ENCODE results near the gene VAC14. TPM values are rescaled to one million over a fixed set of nuclear protein-coding genes. Genes with fewer than 3 reads are reported as not detected.
"Not testable (repeated sequence)": the region's sequence is repeated elsewhere in the genome, so short reads cannot be mapped to it uniquely, and the experiment has no call there.

The VAC14 gene
- total RNA-seq, 1 experiment from 2014 or later, result 49.9 TPM

GRCh38 chr16:70644763-70645597 lies 156.0 kb downstream of the VAC14 start:
- H4K5ac ChIP-seq (ENCODE audit: insufficient read length, low read depth, low read length), result no peak overlapping the region
- H3T11ph ChIP-seq (ENCODE audit: low read length), result no peak overlapping the region
- no peaks in the 10 kb centered on the region for H3K79me1 ChIP-seq (ENCODE audit: insufficient read depth, low read depth, low read length, poor library complexity, severe bottlenecking)
- Mint-ChIP-seq H3K9me3 (peaks cover 4 to 6% of the 10 kb centered on the region in 2 experiments; a peak in 2 of 5 replicates), H3K4me3 (no peak overlapping the region), H3K27me3 (ENCODE audit: low read depth) (no peaks in the 10 kb centered on the region; the same call in 1 of the 2 replicates), H3K36me3 (ENCODE audit: insufficient read depth in 1 of 3, low read depth in 3 of 3) (peaks cover 0 to 11% (median 6%) of the 10 kb centered on the region in 3 experiments; a peak in 6 of 7 replicates), H3K4me1 (peaks cover 5 to 6% of the 10 kb centered on the region in 2 experiments), H3K27ac (peak overlapping the region in 1 of 3 experiments; percentile 70; a peak in 1 of 7 replicates)
- H4K8ac ChIP-seq (replicated peaks; ENCODE audit: insufficient read length, low read depth, low read length), result no peak overlapping the region
- no peaks in the 10 kb centered on the region for H3K27me3 ChIP-seq (ENCODE audit: insufficient read depth, low read length)
- no CpG with 5 or more reads among the region's 10 CpGs for WGBS (ENCODE audit: extremely low coverage, insufficient read length, low lambda C conversion rate)
- TF ChIP-seq CTCF (conservative IDR thresholded peaks at IDR 0.05), result peak; percentile 12; the same call in 1 of the 3 replicates
- H3K56ac ChIP-seq (ENCODE audit: insufficient read length, low read depth, low read length), result no peak overlapping the region
- no peak overlapping the region for H3K27ac ChIP-seq (ENCODE audit: insufficient read length, low read depth, low read length)
- H2BK20ac ChIP-seq (ENCODE audit: low read depth, low read length, poor library complexity, severe bottlenecking), result no peak overlapping the region
- no peaks in the 10 kb centered on the region for H3K4me1 ChIP-seq (ENCODE audit: insufficient read depth, low read length)
- no peak overlapping the region for H3K14ac ChIP-seq (ENCODE audit: insufficient read depth, low read length)
- H2BK5ac ChIP-seq (ENCODE audit: insufficient read length, low read length), result no peak overlapping the region
- H3K18ac ChIP-seq (ENCODE audit: insufficient read length, low read depth, low read length), result no peak overlapping the region
- no peak overlapping the region for H4K91ac ChIP-seq (ENCODE audit: insufficient read length, low read depth, low read length)
- H4K20me1 ChIP-seq (ENCODE audit: control insufficient read depth, insufficient read depth, insufficient read length), result no peaks in the 10 kb centered on the region
- H2BK120ac ChIP-seq (ENCODE audit: low read depth, low read length, poor library complexity, severe bottlenecking), result no peak overlapping the region
- no peak overlapping the region for H2BK12ac ChIP-seq (ENCODE audit: insufficient read length, low read depth, low read length)
- H3K4me2 ChIP-seq (ENCODE audit: insufficient read depth, insufficient read length, low read length), result no peak overlapping the region
- H3K9ac ChIP-seq (ENCODE audit: extremely low read depth, insufficient read length, low read length), result no peak overlapping the region
- no peak overlapping the region for H2BK15ac ChIP-seq (ENCODE audit: low read depth, low read length)
- H3K9me3 ChIP-seq (ENCODE audit: control insufficient read depth, low read depth, low read length), result no peaks in the 10 kb centered on the region
- H3K23me2 ChIP-seq (ENCODE audit: insufficient read length, low read depth, low read length, poor library complexity, severe bottlenecking), result no peaks in the 10 kb centered on the region
- no peak overlapping the region for H2AK5ac ChIP-seq (ENCODE audit: insufficient read length, low read length)
- DNase-seq, result peak; percentile 31
- H3K23ac ChIP-seq (ENCODE audit: insufficient read length, low read depth, low read length), result no peak overlapping the region
- no peaks in the 10 kb centered on the region for H3K79me2 ChIP-seq (ENCODE audit: insufficient read depth, low read length)
- H3K4ac ChIP-seq (ENCODE audit: low read depth, low read length), result no peak overlapping the region
- no peak overlapping the region for H2AFZ ChIP-seq (ENCODE audit: low read length)

- not testable (repeated sequence) for H3K4ac ChIP-seq (ENCODE audit: low read depth, low read length); H3K4me3 Mint-ChIP-seq; H2AFZ ChIP-seq (ENCODE audit: low read length); H2BK20ac ChIP-seq (ENCODE audit: low read depth, low read length, poor library complexity, severe bottlenecking); H4K20me1 ChIP-seq (ENCODE audit: control insufficient read depth, insufficient read depth, insufficient read length); DNase-seq; H3K27me3 ChIP-seq (ENCODE audit: insufficient read depth, low read length); H3K27ac ChIP-seq (ENCODE audit: insufficient read length, low read depth, low read length); H3K14ac ChIP-seq (ENCODE audit: insufficient read depth, low read length); H4K8ac ChIP-seq (replicated peaks; ENCODE audit: insufficient read length, low read depth, low read length); H2BK5ac ChIP-seq (ENCODE audit: insufficient read length, low read length); H3K18ac ChIP-seq (ENCODE audit: insufficient read length, low read depth, low read length); H3K23ac ChIP-seq (ENCODE audit: insufficient read length, low read depth, low read length); H2AK5ac ChIP-seq (ENCODE audit: insufficient read length, low read length); H4K5ac ChIP-seq (ENCODE audit: insufficient read length, low read depth, low read length); H3K27me3 Mint-ChIP-seq (ENCODE audit: low read depth); H3K4me1 ChIP-seq (ENCODE audit: insufficient read depth, low read length); H3K36me3 Mint-ChIP-seq (ENCODE audit: insufficient read depth in 1 of 3, low read depth in 3 of 3); H2BK15ac ChIP-seq (ENCODE audit: low read depth, low read length); H3K4me2 ChIP-seq (ENCODE audit: insufficient read depth, insufficient read length, low read length); H3K27ac Mint-ChIP-seq; H3T11ph ChIP-seq (ENCODE audit: low read length); H2BK12ac ChIP-seq (ENCODE audit: insufficient read length, low read depth, low read length); H3K56ac ChIP-seq (ENCODE audit: insufficient read length, low read depth, low read length); H3K9me3 ChIP-seq (ENCODE audit: control insufficient read depth, low read depth, low read length); H2BK120ac ChIP-seq (ENCODE audit: low read depth, low read length, poor library complexity, severe bottlenecking); H3K79me1 ChIP-seq (ENCODE audit: insufficient read depth, low read depth, low read length, poor library complexity, severe bottlenecking); H3K23me2 ChIP-seq (ENCODE audit: insufficient read length, low read depth, low read length, poor library complexity, severe bottlenecking); H3K9me3 Mint-ChIP-seq; H4K91ac ChIP-seq (ENCODE audit: insufficient read length, low read depth, low read length); H3K9ac ChIP-seq (ENCODE audit: extremely low read depth, insufficient read length, low read length); H3K79me2 ChIP-seq (ENCODE audit: insufficient read depth, low read length)
- WGBS (ENCODE audit: extremely low coverage, insufficient read length, low lambda C conversion rate), result no CpG with 5 or more reads among the region's 7 CpGs
- H3K4me1 Mint-ChIP-seq, result peaks cover 7 to 16% of the 10 kb centered on the region in 2 experiments
Observed at GRCh38 chr16:70643264-70643663, 157.7 kb downstream of the VAC14 start.
